HEK293 (cell line): ENCODE results near the gene NPAS2.

ENCODE experiments used
- CTCF ChIA-PET: fragments of 350-600 bp; formaldehyde crosslinking; extraction: SDS; loops from one replicate; lab custom pipeline; 2021; ENCODE audit warnings: antibody characterized with exemption; lab: Yijun Ruan, JAX
- POLR2A ChIA-PET: fragments of 300-600 bp; formaldehyde crosslinking; extraction: SDS; loops from one replicate; lab custom pipeline; 2020; ENCODE audit warnings: antibody characterized with exemption, inconsistent platforms; lab: Yijun Ruan, JAX
- H3K27ac ChIP-seq: fragments of 200-500 bp; sonication (Bioruptor generic); 2 replicates; pipeline ENCODE4 v1.5.1; 2014; ENCODE audit warnings: low read depth, low read length, control low read depth, inconsistent platforms; ENCODE audit errors: extremely low read depth
- H3K36me3 ChIP-seq, 2 experiments: fragments of 200-500 bp in 1 of 2; sonication (Bioruptor generic) in 1 of 2; 1 replicate in 1 of 2; 2 replicates in 1 of 2; pipeline ENCODE4 v1.5.1; 2014 to 2017; ENCODE audit warnings: inconsistent platforms in 2 of 2, low read length in 2 of 2; ENCODE audit not compliant: control insufficient read depth in 2 of 2, insufficient read depth in 1 of 2
- H3K4me1 ChIP-seq: fragments of 200-500 bp; sonication (Bioruptor generic); 2 replicates; pipeline ENCODE4 v1.5.1; 2014; ENCODE audit warnings: mild to moderate bottlenecking, low read length, inconsistent platforms; ENCODE audit not compliant: control insufficient read depth, insufficient read depth
- H3K4me3 ChIP-seq: 2 replicates; pipeline ENCODE4 v1.5.1; 2011; ENCODE audit warnings: low read depth, mild to moderate bottlenecking, control low read depth, low read length, moderate library complexity
- H3K9me3 ChIP-seq: fragments of 200-500 bp; sonication (Bioruptor generic); 2 replicates; pipeline ENCODE4 v1.5.1; 2014; ENCODE audit warnings: low read depth, low read length, inconsistent platforms; ENCODE audit not compliant: control insufficient read depth, insufficient read depth
- ATF2 ChIP-seq: fragments of 450-650 bp; formaldehyde crosslinking; IDR thresholded peaks from 2 replicates; pipeline ENCODE4 v1.5.1; 2016; ENCODE audit warnings: missing biosample characterization, missing genetic modification characterization, low read depth
- BCL11B ChIP-seq: fragments of 450-650 bp; formaldehyde crosslinking; IDR thresholded peaks from 2 replicates; pipeline ENCODE4 v1.5.1; 2016; ENCODE audit warnings: low read depth, missing biosample characterization, missing genetic modification characterization
- GLI2 ChIP-seq: fragments of 450-650 bp; formaldehyde crosslinking; IDR thresholded peaks from 2 replicates; pipeline ENCODE4; 2017; ENCODE audit warnings: missing biosample characterization, missing genetic modification characterization, low read depth, borderline replicate concordance
- IKZF3 ChIP-seq: fragments of 450-650 bp; IDR thresholded peaks from 2 replicates; pipeline ENCODE4 v1.5.0; 2018; ENCODE audit warnings: missing biosample characterization, mild to moderate bottlenecking, missing genetic modification characterization, moderate library complexity
- KLF16 ChIP-seq: fragments of 450-650 bp; formaldehyde crosslinking; IDR thresholded peaks from 2 replicates; pipeline ENCODE4 v1.5.1; 2017; ENCODE audit warnings: missing biosample characterization, missing genetic modification characterization
- OVOL3 ChIP-seq: fragments of 450-650 bp; formaldehyde crosslinking; IDR thresholded peaks from 2 replicates; pipeline ENCODE4 v1.5.1; 2016; ENCODE audit warnings: missing biosample characterization, missing genetic modification characterization
- PATZ1 ChIP-seq: fragments of 450-650 bp; formaldehyde crosslinking; IDR thresholded peaks from 2 replicates; pipeline ENCODE4 v1.5.1; 2016; ENCODE audit warnings: missing biosample characterization, missing genetic modification characterization
- PRDM1 ChIP-seq: fragments of 450-650 bp; formaldehyde crosslinking; IDR thresholded peaks from 2 replicates; pipeline ENCODE4; 2016; ENCODE audit warnings: missing biosample characterization, missing genetic modification characterization
- TCF7L2 ChIP-seq: IDR thresholded peaks from 2 replicates; pipeline ENCODE4 v1.6.1; 2011; ENCODE audit warnings: low read depth, mild to moderate bottlenecking, inconsistent platforms, low read length, moderate library complexity, borderline replicate concordance
- TRIM28 ChIP-seq: IDR thresholded peaks from 2 replicates; pipeline ENCODE4 v1.6.1; 2011; ENCODE audit warnings: low read length, control low read depth, borderline replicate concordance
- ZBTB1 ChIP-seq: fragments of 450-650 bp; formaldehyde crosslinking; IDR thresholded peaks from 2 replicates; pipeline ENCODE4 v1.5.1; 2016; ENCODE audit warnings: missing biosample characterization, missing genetic modification characterization
- ZNF10 ChIP-seq: fragments of 450-650 bp; formaldehyde crosslinking; IDR thresholded peaks from 2 replicates; pipeline ENCODE4 v1.5.1; 2017; ENCODE audit warnings: missing biosample characterization, missing genetic modification characterization
- ZNF121 ChIP-seq: fragments of 450-650 bp; formaldehyde crosslinking; IDR thresholded peaks from 2 replicates; pipeline ENCODE4 v1.5.1; 2016; ENCODE audit warnings: missing biosample characterization, missing genetic modification characterization
- ZNF132 ChIP-seq: fragments of 450-650 bp; formaldehyde crosslinking; IDR thresholded peaks from 2 replicates; pipeline ENCODE4 v1.5.1; 2017; ENCODE audit warnings: missing biosample characterization, missing genetic modification characterization, borderline replicate concordance
- ZNF292 ChIP-seq: fragments of 450-650 bp; formaldehyde crosslinking; IDR thresholded peaks from 2 replicates; pipeline ENCODE4 v1.5.1; 2016; ENCODE audit warnings: low read depth, missing biosample characterization, missing genetic modification characterization, borderline replicate concordance
- ZNF362 ChIP-seq: fragments of 450-650 bp; formaldehyde crosslinking; IDR thresholded peaks from 2 replicates; pipeline ENCODE4 v1.5.1; 2016; ENCODE audit warnings: missing biosample characterization, missing genetic modification characterization
- ZNF423 ChIP-seq: fragments of 450-650 bp; formaldehyde crosslinking; IDR thresholded peaks from 2 replicates; pipeline ENCODE4 v1.5.1; 2016; ENCODE audit warnings: missing biosample characterization, missing genetic modification characterization
- ZNF510 ChIP-seq: fragments of 450-650 bp; formaldehyde crosslinking; IDR thresholded peaks from 2 replicates; pipeline ENCODE4 v1.5.1; 2018; ENCODE audit warnings: mild to moderate bottlenecking, missing genetic modification characterization, missing biosample characterization; ENCODE audit not compliant: insufficient replicate concordance
- ZNF514 ChIP-seq: fragments of 450-650 bp; formaldehyde crosslinking; IDR thresholded peaks from 2 replicates; pipeline ENCODE4 v1.5.1; 2016; ENCODE audit warnings: missing biosample characterization, missing genetic modification characterization
- ZNF555 ChIP-seq: fragments of 450-650 bp; formaldehyde crosslinking; conservative IDR thresholded peaks from 2 replicates; pipeline ENCODE4 v1.5.1; 2017; ENCODE audit warnings: missing biosample characterization, mild to moderate bottlenecking, missing genetic modification characterization, inconsistent platforms
- ZNF621 ChIP-seq: fragments of 450-650 bp; formaldehyde crosslinking; IDR thresholded peaks from 2 replicates; pipeline ENCODE4 v1.5.1; 2017; ENCODE audit warnings: missing biosample characterization, missing genetic modification characterization
- ZNF658 ChIP-seq: fragments of 450-650 bp; formaldehyde crosslinking; IDR thresholded peaks from 2 replicates; pipeline ENCODE4; 2016; ENCODE audit warnings: missing biosample characterization, missing genetic modification characterization
- ZNF792 ChIP-seq: fragments of 450-650 bp; formaldehyde crosslinking; IDR thresholded peaks from 2 replicates; pipeline ENCODE4 v1.5.1; 2016; ENCODE audit warnings: missing biosample characterization, missing genetic modification characterization
- ZSCAN30 ChIP-seq: fragments of 450-650 bp; IDR thresholded peaks from 2 replicates; pipeline ENCODE4 v1.5.1; 2018; ENCODE audit warnings: missing biosample characterization, mild to moderate bottlenecking, missing genetic modification characterization, moderate library complexity
- TF ChIP-seq, protein P1 (sequence below): fragments of 450-650 bp; formaldehyde crosslinking; IDR thresholded peaks from 2 replicates; pipeline ENCODE4 v1.5.1; 2017; ENCODE audit warnings: missing biosample characterization, missing genetic modification characterization

NPAS2 gene

DNA sequence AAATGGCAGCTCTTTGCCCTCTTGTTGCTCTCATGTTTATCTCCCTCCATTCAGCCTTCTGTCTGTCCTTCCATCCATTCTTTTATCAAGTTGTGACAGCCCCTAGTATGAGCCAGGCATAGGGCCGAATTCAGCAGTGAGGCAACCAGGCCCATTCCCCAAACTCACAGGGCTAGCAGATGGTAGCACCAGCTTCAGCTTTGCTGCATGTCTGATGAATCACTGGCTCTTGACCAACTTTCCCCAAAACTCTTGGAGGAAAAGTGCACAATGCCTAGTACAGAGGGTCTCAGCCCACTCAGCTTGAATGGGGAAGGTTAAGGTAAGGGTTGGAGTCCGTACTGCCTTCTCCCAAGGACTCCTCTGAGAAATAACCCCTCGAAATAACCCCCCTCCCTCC is 35.7 kb downstream of the NPAS2 start:
- no peaks in the 10 kb centered on the region for H3K9me3 ChIP-seq
- no peaks in the 10 kb centered on the region for H3K4me1 ChIP-seq
- TF ChIP-seq ZSCAN30 (tag by site-specific recombination) = no peak
- no peak for TF ChIP-seq TCF7L2
- no peak for TF ChIP-seq ZNF132
- TF ChIP-seq ZNF510 (tag by site-specific recombination) = no peak
- no peak for TF ChIP-seq GLI2 (tag by site-specific recombination)
- TF ChIP-seq ZNF658 (tag by site-specific recombination) = no peak
- TF ChIP-seq IKZF3 (tag by site-specific recombination) = no peak
- no peak for TF ChIP-seq ZNF792 (tag by site-specific recombination)
- CTCF ChIA-PET = interaction anchor here (0.6 kb wide), 1 partner anchor 18 kb away, joined by 5 read pairs; no protein-coding TSS in a partner anchor
- no peak overlapping the region for H3K4me3 ChIP-seq
- no peak overlapping the region for H3K27ac ChIP-seq
- no peaks in the 10 kb centered on the region for H3K36me3 ChIP-seq
- POLR2A ChIA-PET = no interaction called here

DNA sequence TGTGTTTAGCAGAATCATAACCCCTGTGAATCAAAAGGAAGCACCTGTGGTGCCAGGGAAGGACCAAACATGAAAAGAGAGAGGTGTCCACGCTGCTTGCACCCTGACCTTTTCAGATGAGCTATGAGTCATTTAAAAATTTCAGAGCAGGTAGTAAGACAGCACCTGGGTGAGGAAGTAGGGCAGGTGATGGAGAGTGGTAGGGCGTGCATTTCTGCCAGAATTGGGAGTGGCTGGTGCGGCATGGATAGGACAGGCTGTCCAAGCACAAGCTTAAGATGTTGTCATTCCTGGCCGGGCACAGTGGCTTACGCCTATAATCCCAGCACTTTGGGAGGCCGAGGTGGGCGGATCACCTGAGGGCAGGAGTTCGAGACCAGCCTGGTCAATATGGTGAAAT is 36.8 kb downstream of the NPAS2 start:
- no peak for TF ChIP-seq OVOL3
- no peak for TF ChIP-seq ZNF292 (tag by site-specific recombination)
- TF ChIP-seq ZBTB1 = no peak
- TF ChIP-seq PATZ1 (tag by site-specific recombination) = no peak
- TF ChIP-seq ZNF121 (tag by site-specific recombination) = no peak
- TF ChIP-seq TRIM28 = no peak
- TF ChIP-seq BCL11B (tag by site-specific recombination) = no peak
- TF ChIP-seq ZNF621 (tag by site-specific recombination) = no peak
- TF ChIP-seq ATF2 = no peak
- TF ChIP-seq ZNF514 (tag by site-specific recombination) = no peak
- no peak for TF ChIP-seq KLF16 (tag by site-specific recombination)
- TF ChIP-seq ZNF555 (tag by site-specific recombination) = no peak
- no peak for TF ChIP-seq ZNF362 (tag by site-specific recombination)
- TF ChIP-seq ZNF10 (tag by site-specific recombination) = no peak
- TF ChIP-seq ZNF658 (tag by site-specific recombination) = no peak
- no peak for TF ChIP-seq ZNF423 (tag by site-specific recombination)
- TF ChIP-seq PRDM1 = no peak
- TF ChIP-seq, protein P1, sequence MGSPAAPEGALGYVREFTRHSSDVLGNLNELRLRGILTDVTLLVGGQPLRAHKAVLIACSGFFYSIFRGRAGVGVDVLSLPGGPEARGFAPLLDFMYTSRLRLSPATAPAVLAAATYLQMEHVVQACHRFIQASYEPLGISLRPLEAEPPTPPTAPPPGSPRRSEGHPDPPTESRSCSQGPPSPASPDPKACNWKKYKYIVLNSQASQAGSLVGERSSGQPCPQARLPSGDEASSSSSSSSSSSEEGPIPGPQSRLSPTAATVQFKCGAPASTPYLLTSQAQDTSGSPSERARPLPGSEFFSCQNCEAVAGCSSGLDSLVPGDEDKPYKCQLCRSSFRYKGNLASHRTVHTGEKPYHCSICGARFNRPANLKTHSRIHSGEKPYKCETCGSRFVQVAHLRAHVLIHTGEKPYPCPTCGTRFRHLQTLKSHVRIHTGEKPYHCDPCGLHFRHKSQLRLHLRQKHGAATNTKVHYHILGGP (tag by site-specific recombination) = no peak
- TF ChIP-seq, all 188 proteins: peak for 0
- POLR2A ChIA-PET = interaction anchor here (0.5 kb wide), 1 partner anchor 1916 kb away, joined by 4 read pairs; no protein-coding TSS in a partner anchor
- CTCF ChIA-PET = no interaction called here
- no peaks in the 10 kb centered on the region for H3K36me3 ChIP-seq
- H3K4me3 ChIP-seq = no peak overlapping the region
- no peak overlapping the region for H3K27ac ChIP-seq
- no peaks in the 10 kb centered on the region for H3K9me3 ChIP-seq
- no peaks in the 10 kb centered on the region for H3K4me1 ChIP-seq
